Kasumi-1 (cell line): ENCODE results near the gene EGR4.

Experiments
- DNase-seq, 2 experiments: peaks; one replicate each; lab custom pipeline; 2025; lab: John Stamatoyannopoulos, UW

The EGR4 gene

GRCh38 chr2:73250872-73251846 lies 42.2 kb downstream of the EGR4 start:
- no peak for DNase-seq

DNA sequence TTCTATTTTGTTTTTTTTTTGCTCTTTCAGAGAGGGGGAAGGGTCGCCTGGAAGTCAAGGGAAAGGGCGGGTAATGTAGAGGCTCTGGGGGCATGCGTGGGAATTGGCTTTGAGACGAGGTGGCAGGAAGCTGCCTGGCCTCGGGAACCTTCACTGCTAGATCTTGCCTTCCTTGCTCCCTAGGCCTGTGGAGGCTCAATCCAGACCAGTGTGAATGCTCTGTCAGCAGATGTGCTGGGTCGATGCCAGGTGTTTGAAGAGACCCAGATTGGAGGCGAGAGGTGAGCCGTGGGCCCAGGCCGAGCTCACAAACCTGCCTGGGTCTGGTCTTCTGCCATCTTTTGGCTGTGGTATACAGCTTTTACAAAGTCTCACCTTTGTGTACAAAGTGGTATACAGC lies 43.7 kb downstream of the EGR4 start:
- DNase-seq = no peak

GRCh38 chr2:73246850-73247249 lies 46.5 kb downstream of the EGR4 start:
- DNase-seq = no peak

- DNase-seq = no peak
Observed at GRCh38 chr2:73244580-73244979, 48.8 kb downstream of the EGR4 start.

GRCh38 chr2:73243884-73244570 lies 49.3 kb downstream of the EGR4 start:
- DNase-seq = no peak
